Measurements from ENCODE around the gene GAREM1. TPM values are rescaled to one million over a fixed set of nuclear protein-coding genes. Genes with fewer than 3 reads are reported as not detected.
"Not testable (repeated sequence)": the region's sequence is repeated elsewhere in the genome, so short reads cannot be mapped to it uniquely, and the experiment has no call there.

The GAREM1 gene
- total RNA-seq, 1 donor from 2014 or later, result 5.2 TPM

DNA sequence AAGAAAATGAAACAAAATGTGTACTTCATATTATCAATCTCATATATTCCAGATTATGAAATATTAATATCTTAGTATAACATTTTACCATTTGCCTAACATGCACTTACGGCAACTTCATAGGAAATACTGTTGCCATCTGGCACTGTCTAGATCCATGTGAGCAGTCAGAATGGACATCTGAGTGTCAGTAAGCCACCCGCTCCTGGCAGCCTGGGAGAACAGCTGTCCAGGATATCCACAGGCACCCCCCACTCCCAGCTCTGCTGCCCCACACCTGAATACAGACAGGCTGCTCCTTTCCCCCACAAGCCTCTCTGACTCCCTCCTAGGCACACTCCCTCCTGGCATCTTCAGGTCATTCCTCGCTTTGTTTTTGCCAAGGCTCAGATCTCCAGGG lies 127.0 kb downstream of the GAREM1 start:
- Histone ChIP-seq H3K9me3 (ENCODE audit: control insufficient read depth in 3 of 3, low read length in 3 of 3) (no peaks in the 10 kb centered on the region), H3K27me3 (ENCODE audit: control insufficient read depth in 3 of 3, insufficient read depth in 3 of 3, low read length in 3 of 3) (no peaks in the 10 kb centered on the region), H3K27ac (ENCODE audit: low read depth, low read length) (no peak overlapping the region), H3K4me1 (ENCODE audit: control insufficient read depth in 3 of 3, insufficient read depth in 3 of 3, low read length in 3 of 3) (peaks cover 6 to 19% (median 8%) of the 10 kb centered on the region in 3 donors), H3K36me3 (ENCODE audit: control insufficient read depth in 3 of 3, insufficient read depth in 3 of 3, low read length in 3 of 3) (no peaks in the 10 kb centered on the region), H3K9ac (ENCODE audit: low read depth in 1 of 3, low read length in 3 of 3) (no peak overlapping the region), H3K4me3 (ENCODE audit: low read length in 3 of 3) (no peak overlapping the region)

DNA sequence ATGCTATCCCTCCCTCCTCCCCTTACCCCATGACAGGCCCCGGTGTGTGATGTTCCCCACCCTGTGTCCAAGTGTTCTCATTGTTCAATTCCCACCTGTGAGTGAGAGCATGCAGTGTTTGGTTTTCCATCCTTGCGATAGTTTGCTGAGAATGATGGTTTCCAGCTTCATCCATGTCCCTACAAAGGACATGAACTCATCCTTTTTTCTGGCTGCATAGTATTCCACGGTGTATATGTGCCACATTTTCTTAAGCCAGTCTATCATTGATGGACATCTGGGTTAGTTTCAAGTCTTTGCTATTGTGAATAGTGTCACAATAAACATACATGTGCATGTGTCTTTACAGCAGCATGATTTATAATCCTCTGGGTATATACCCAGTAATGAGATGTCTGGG lies 129.6 kb downstream of the GAREM1 start:
- not testable (repeated sequence) for H3K36me3 ChIP-seq (ENCODE audit: control insufficient read depth in 3 of 3, insufficient read depth in 3 of 3, low read length in 3 of 3); H3K27ac ChIP-seq (ENCODE audit: low read depth, low read length); H3K9ac ChIP-seq (ENCODE audit: low read depth in 1 of 3, low read length in 3 of 3); H3K27me3 ChIP-seq (ENCODE audit: control insufficient read depth in 3 of 3, insufficient read depth in 3 of 3, low read length in 3 of 3); H3K9me3 ChIP-seq (ENCODE audit: control insufficient read depth in 3 of 3, low read length in 3 of 3); H3K4me3 ChIP-seq (ENCODE audit: low read length in 3 of 3)
- H3K4me1 ChIP-seq (ENCODE audit: control insufficient read depth in 3 of 3, insufficient read depth in 3 of 3, low read length in 3 of 3), result peaks cover 6 to 15% (median 8%) of the 10 kb centered on the region in 3 donors

DNA sequence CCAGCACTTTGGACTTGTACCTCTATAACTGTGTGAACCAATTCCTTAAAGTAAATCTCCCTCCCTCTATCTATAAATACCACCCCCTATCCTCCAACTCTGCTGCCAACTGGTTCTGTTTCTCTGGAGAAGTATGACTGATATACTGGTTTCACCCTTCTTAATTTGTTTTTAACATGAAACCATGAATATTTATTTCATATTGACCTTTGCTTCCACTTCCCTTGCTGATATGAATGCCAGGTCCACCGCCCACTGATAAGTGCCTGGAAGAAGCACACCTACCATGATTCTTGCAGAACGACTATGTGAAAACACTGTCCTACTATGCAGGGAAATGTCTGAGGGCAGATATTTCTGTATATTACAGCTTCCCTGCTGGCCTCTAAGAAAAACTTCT lies 131.6 kb downstream of the GAREM1 start:
- no peak overlapping the region for H3K4me3 ChIP-seq (ENCODE audit: low read length in 3 of 3)
- H3K9me3 ChIP-seq (ENCODE audit: control insufficient read depth in 3 of 3, low read length in 3 of 3), result no peaks in the 10 kb centered on the region

DNA sequence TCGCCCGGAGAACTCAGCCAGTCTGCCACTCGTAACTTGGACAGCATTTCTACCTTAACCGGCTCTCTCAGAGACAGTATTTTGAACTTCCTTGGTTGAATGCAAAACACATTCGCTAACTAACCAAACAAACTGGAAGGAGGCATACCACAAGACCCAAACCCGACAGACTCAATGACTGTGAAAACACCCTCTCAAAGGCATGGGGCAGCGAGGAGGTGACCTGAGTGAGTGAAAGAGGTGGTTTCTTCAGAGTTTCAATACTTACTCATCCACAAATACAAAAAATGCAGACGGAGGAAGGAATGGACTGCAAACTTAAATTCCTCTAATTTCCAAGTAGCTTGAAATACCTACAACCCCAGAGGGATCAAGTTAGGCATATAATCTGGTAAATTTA lies 132.9 kb downstream of the GAREM1 start:
- H3K4me1 ChIP-seq (ENCODE audit: control insufficient read depth in 3 of 3, insufficient read depth in 3 of 3, low read length in 3 of 3), result peaks cover 0 to 5% (median 0%) of the 10 kb centered on the region in 3 donors

More for the DNA sequence above, 131.6 kb downstream of the GAREM1 start:
- Histone ChIP-seq H3K27me3 (ENCODE audit: control insufficient read depth in 3 of 3, insufficient read depth in 3 of 3, low read length in 3 of 3) (no peaks in the 10 kb centered on the region), H3K9ac (ENCODE audit: low read depth in 1 of 3, low read length in 3 of 3) (no peak overlapping the region), H3K4me1 (ENCODE audit: control insufficient read depth in 3 of 3, insufficient read depth in 3 of 3, low read length in 3 of 3) (peaks cover 4 to 12% (median 7%) of the 10 kb centered on the region in 3 donors), H3K36me3 (ENCODE audit: control insufficient read depth in 3 of 3, insufficient read depth in 3 of 3, low read length in 3 of 3) (no peaks in the 10 kb centered on the region), H3K27ac (ENCODE audit: low read depth, low read length) (no peak overlapping the region)

DNA sequence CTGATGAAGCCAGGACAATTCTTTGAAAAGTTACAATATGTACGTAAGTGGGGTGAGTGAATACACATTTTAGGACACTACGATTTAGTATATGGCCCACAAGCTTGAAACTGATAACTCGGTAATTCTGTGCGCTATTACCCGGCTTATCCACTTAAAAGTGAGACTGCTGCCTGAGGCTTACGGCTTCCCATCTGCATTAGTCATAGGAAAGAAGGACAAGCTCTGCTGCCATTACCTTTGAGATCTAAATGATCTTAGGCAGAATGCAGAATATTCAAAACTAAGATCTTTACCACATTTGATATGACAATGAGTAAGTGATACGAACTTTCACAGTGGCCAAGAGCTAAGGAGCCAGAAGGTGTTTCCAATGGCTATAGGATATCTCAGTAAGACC lies 133.3 kb downstream of the GAREM1 start:
- Histone ChIP-seq H3K4me3 (ENCODE audit: low read length in 3 of 3) (no peak overlapping the region), H3K27ac (ENCODE audit: low read depth, low read length) (no peak overlapping the region), H3K9me3 (ENCODE audit: control insufficient read depth in 3 of 3, low read length in 3 of 3) (no peaks in the 10 kb centered on the region), H3K36me3 (ENCODE audit: control insufficient read depth in 3 of 3, insufficient read depth in 3 of 3, low read length in 3 of 3) (no peaks in the 10 kb centered on the region), H3K27me3 (ENCODE audit: control insufficient read depth in 3 of 3, insufficient read depth in 3 of 3, low read length in 3 of 3) (no peaks in the 10 kb centered on the region), H3K4me1 (ENCODE audit: control insufficient read depth in 3 of 3, insufficient read depth in 3 of 3, low read length in 3 of 3) (peaks cover 3 to 8% (median 4%) of the 10 kb centered on the region in 3 donors), H3K9ac (ENCODE audit: low read depth in 1 of 3, low read length in 3 of 3) (no peak overlapping the region)

More for the DNA sequence above, 132.9 kb downstream of the GAREM1 start:
- Histone ChIP-seq H3K9ac (ENCODE audit: low read depth in 1 of 3, low read length in 3 of 3) (no peak overlapping the region), H3K4me3 (ENCODE audit: low read length in 3 of 3) (no peak overlapping the region), H3K9me3 (ENCODE audit: control insufficient read depth in 3 of 3, low read length in 3 of 3) (no peaks in the 10 kb centered on the region), H3K27me3 (ENCODE audit: control insufficient read depth in 3 of 3, insufficient read depth in 3 of 3, low read length in 3 of 3) (no peaks in the 10 kb centered on the region), H3K36me3 (ENCODE audit: control insufficient read depth in 3 of 3, insufficient read depth in 3 of 3, low read length in 3 of 3) (no peaks in the 10 kb centered on the region), H3K27ac (ENCODE audit: low read depth, low read length) (no peak overlapping the region)

DNA sequence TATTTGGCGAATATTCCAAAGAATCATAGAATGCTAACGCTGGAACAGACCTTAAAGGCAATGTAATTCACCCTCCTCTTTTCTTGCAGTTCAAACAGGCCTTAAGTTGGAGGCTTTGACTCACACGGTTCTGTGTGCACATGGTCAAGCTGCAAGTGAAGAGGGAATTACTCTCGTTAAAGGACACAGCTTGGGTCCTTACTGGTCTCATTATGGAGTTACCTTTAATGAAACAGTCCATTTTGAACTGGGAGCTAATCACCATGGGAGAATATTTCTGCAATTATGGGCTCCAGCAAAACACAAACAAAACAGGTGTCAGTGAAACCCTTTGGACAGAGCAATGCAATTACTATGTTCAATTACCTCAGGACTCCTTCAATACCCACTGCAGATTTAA lies 135.5 kb downstream of the GAREM1 start:
- peaks cover 3 to 8% (median 5%) of the 10 kb centered on the region in 3 donors for H3K4me1 ChIP-seq (ENCODE audit: control insufficient read depth in 3 of 3, insufficient read depth in 3 of 3, low read length in 3 of 3)
- no peak overlapping the region for H3K4me3 ChIP-seq (ENCODE audit: low read length in 3 of 3)
- no peak overlapping the region for H3K27ac ChIP-seq (ENCODE audit: low read depth, low read length)
- no peaks in the 10 kb centered on the region for H3K9me3 ChIP-seq (ENCODE audit: control insufficient read depth in 3 of 3, low read length in 3 of 3)
- H3K36me3 ChIP-seq (ENCODE audit: control insufficient read depth in 3 of 3, insufficient read depth in 3 of 3, low read length in 3 of 3), result no peaks in the 10 kb centered on the region
- H3K27me3 ChIP-seq (ENCODE audit: control insufficient read depth in 3 of 3, insufficient read depth in 3 of 3, low read length in 3 of 3), result no peaks in the 10 kb centered on the region
- no peak overlapping the region for H3K9ac ChIP-seq (ENCODE audit: low read depth in 1 of 3, low read length in 3 of 3)

DNA sequence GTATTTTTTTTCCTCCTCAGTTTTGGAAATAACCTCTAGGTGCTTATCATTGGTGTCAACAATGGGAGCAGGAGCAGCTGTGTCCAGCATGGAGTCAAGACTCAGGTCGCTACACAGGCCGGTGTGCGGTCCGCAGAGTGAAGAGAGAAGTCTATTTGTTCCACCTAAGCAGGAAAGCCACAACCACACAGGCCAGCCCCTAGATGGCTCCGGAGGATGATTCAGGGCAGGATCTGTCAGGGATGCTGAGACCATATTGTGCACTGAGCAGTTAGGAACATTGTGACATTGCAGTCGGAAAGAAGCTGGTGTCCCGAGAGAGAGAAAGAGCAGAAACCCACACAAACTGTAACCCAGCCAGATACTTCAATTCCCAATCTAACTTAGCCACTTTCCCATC lies 136.9 kb downstream of the GAREM1 start:
- Histone ChIP-seq H3K36me3 (ENCODE audit: control insufficient read depth in 3 of 3, insufficient read depth in 3 of 3, low read length in 3 of 3) (no peaks in the 10 kb centered on the region), H3K27me3 (ENCODE audit: control insufficient read depth in 3 of 3, insufficient read depth in 3 of 3, low read length in 3 of 3) (no peaks in the 10 kb centered on the region), H3K27ac (ENCODE audit: low read depth, low read length) (no peak overlapping the region)

DNA sequence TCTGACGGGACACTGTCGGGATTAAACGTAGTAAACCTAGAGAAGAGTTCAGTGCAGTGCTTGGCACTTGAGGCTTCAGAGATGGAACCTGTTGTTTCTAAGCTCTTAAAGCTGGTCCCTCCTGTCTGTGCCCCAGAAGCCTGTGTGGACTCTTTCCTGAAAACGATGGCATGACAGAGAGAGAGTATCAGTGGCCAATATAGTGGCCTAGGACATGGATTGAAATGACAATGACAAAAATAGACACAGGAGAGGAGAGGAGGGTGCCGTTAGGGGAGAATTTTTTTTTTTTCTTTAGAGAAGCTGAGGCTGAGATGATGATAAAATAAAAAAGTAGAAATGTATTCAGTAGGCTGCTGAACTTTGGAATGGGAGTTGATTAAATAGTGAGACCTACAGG lies 138.0 kb downstream of the GAREM1 start:
- no peaks in the 10 kb centered on the region for H3K9me3 ChIP-seq (ENCODE audit: control insufficient read depth in 3 of 3, low read length in 3 of 3)
- no peaks in the 10 kb centered on the region for H3K27me3 ChIP-seq (ENCODE audit: control insufficient read depth in 3 of 3, insufficient read depth in 3 of 3, low read length in 3 of 3)
- H3K9ac ChIP-seq (ENCODE audit: low read depth in 1 of 3, low read length in 3 of 3), result no peak overlapping the region
- H3K27ac ChIP-seq (ENCODE audit: low read depth, low read length), result no peak overlapping the region
- H3K4me3 ChIP-seq (ENCODE audit: low read length in 3 of 3), result no peak overlapping the region
- H3K4me1 ChIP-seq (ENCODE audit: control insufficient read depth in 3 of 3, insufficient read depth in 3 of 3, low read length in 3 of 3), result peaks cover 3 to 5% (median 5%) of the 10 kb centered on the region in 3 donors
- H3K36me3 ChIP-seq (ENCODE audit: control insufficient read depth in 3 of 3, insufficient read depth in 3 of 3, low read length in 3 of 3), result no peaks in the 10 kb centered on the region

More for the DNA sequence above, 136.9 kb downstream of the GAREM1 start:
- H3K4me1 ChIP-seq (ENCODE audit: control insufficient read depth in 3 of 3, insufficient read depth in 3 of 3, low read length in 3 of 3), result peaks cover 3 to 7% (median 5%) of the 10 kb centered on the region in 3 donors
- H3K9me3 ChIP-seq (ENCODE audit: control insufficient read depth in 3 of 3, low read length in 3 of 3), result no peaks in the 10 kb centered on the region
- no peak overlapping the region for H3K9ac ChIP-seq (ENCODE audit: low read depth in 1 of 3, low read length in 3 of 3)
- H3K4me3 ChIP-seq (ENCODE audit: low read length in 3 of 3), result no peak overlapping the region

DNA sequence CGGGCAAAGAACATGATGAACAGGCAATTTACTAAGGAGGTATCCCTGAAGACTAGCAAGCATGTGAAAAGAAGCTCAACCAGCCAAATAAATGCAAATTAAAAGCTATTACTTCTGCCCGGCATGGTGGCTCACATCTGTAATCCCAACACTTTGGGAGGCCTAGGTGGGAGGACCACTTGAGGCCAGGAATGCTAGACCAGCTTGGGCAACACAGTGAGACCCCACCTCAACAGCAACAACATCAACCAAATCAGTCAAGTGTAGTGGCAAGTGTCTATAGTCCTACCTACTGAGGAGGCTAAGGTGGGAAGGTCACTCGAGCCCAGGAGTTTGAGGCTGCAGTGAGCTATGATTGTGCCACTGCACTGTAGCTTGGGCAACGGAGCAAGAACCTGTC lies 141.7 kb downstream of the GAREM1 start:
- Histone ChIP-seq H3K27me3 (ENCODE audit: control insufficient read depth in 3 of 3, insufficient read depth in 3 of 3, low read length in 3 of 3) (no peaks in the 10 kb centered on the region), H3K4me3 (ENCODE audit: low read length in 3 of 3) (no peak overlapping the region), H3K27ac (ENCODE audit: low read depth, low read length) (no peak overlapping the region), H3K9ac (ENCODE audit: low read depth in 1 of 3, low read length in 3 of 3) (no peak overlapping the region), H3K36me3 (ENCODE audit: control insufficient read depth in 3 of 3, insufficient read depth in 3 of 3, low read length in 3 of 3) (no peaks in the 10 kb centered on the region), H3K9me3 (ENCODE audit: control insufficient read depth in 3 of 3, low read length in 3 of 3) (no peaks in the 10 kb centered on the region), H3K4me1 (ENCODE audit: control insufficient read depth in 3 of 3, insufficient read depth in 3 of 3, low read length in 3 of 3) (peaks cover 3 to 13% (median 5%) of the 10 kb centered on the region in 3 donors)

DNA sequence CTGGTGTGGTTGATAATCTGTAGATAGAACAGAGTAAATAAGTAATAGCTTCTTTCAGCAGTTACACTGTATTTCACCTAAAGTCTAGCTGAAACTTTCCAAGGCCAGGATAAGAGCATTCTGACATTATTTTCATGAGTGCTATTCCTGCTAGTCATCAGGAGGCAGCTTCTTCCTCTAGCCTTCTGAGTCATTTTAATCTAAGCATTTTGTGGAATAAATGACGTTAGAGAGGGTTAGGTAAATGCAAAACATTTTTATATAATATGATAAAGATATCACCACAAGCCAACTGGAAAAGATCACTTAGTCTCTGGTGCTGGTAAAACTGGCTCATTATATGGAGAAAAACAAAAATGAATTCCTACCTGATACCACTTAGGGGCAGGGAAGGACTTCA lies 142.3 kb downstream of the GAREM1 start:
- H3K9me3 ChIP-seq (ENCODE audit: control insufficient read depth in 3 of 3, low read length in 3 of 3), result no peaks in the 10 kb centered on the region
- H3K4me1 ChIP-seq (ENCODE audit: control insufficient read depth in 3 of 3, insufficient read depth in 3 of 3, low read length in 3 of 3), result peaks cover 3 to 13% (median 5%) of the 10 kb centered on the region in 3 donors
- no peak overlapping the region for H3K27ac ChIP-seq (ENCODE audit: low read depth, low read length)
- no peak overlapping the region for H3K9ac ChIP-seq (ENCODE audit: low read depth in 1 of 3, low read length in 3 of 3)
- H3K36me3 ChIP-seq (ENCODE audit: control insufficient read depth in 3 of 3, insufficient read depth in 3 of 3, low read length in 3 of 3), result no peaks in the 10 kb centered on the region
- H3K27me3 ChIP-seq (ENCODE audit: control insufficient read depth in 3 of 3, insufficient read depth in 3 of 3, low read length in 3 of 3), result no peaks in the 10 kb centered on the region
- no peak overlapping the region for H3K4me3 ChIP-seq (ENCODE audit: low read length in 3 of 3)
